Activated CD4-positive, alpha-beta T cell treated with anti-CD3 and anti-CD28 coated beads, Interleukin-2, amount 50 U/mL, for 4 hours (primary cell): ENCODE data around the gene UBL5.
"Not testable (repeated sequence)": the region's sequence is repeated elsewhere in the genome, so short reads cannot be mapped to it uniquely, and the experiment has no call there.

Experiments
- DNase-seq, 2 experiments: peaks; one replicate each; pipeline ENCODE4 v3.0.0-alpha.2; 2020

UBL5 gene

GRCh38 chr19:9827289-9828238 lies at the start of gene UBL5:
TSS of gene UBL5 (plus strand) at chr19:9827918. CDS start at chr19:9828338, 420 bp downstream.
- DNase-seq: peak; percentile 86

- no peak for DNase-seq
Measured at GRCh38 chr19:9782338-9782737, 45.4 kb upstream of the UBL5 start.

GRCh38 chr19:9784163-9784496 lies 43.6 kb upstream of the UBL5 start:
- DNase-seq: not testable (repeated sequence)

- peak; percentile 99 for DNase-seq
Measured at GRCh38 chr19:9785367-9786331, 42.1 kb upstream of the UBL5 start.

GRCh38 chr19:9786342-9786741 lies 41.4 kb upstream of the UBL5 start:
- no peak for DNase-seq

GRCh38 chr19:9786819-9787218 lies 40.9 kb upstream of the UBL5 start:
- no peak for DNase-seq

- not testable (repeated sequence) for DNase-seq
Measured at GRCh38 chr19:9788604-9789003, 39.1 kb upstream of the UBL5 start.

GRCh38 chr19:9789066-9789465 lies 38.7 kb upstream of the UBL5 start:
- DNase-seq: no peak

GRCh38 chr19:9789579-9789978 lies 38.1 kb upstream of the UBL5 start:
- not testable (repeated sequence) for DNase-seq

GRCh38 chr19:9791073-9791367 lies 36.7 kb upstream of the UBL5 start:
- not testable (repeated sequence) for DNase-seq

- DNase-seq: peak; percentile 99
Measured at GRCh38 chr19:9791552-9792205, 36.0 kb upstream of the UBL5 start.

GRCh38 chr19:9792206-9793070 lies 35.3 kb upstream of the UBL5 start:
- peak; percentile 97 for DNase-seq

GRCh38 chr19:9793071-9793591 lies 34.6 kb upstream of the UBL5 start:
- peak; percentile 60 to 64 for DNase-seq

- peak; percentile 83 to 85 for DNase-seq
Measured at GRCh38 chr19:9796113-9796773, 31.5 kb upstream of the UBL5 start.

GRCh38 chr19:9797871-9798270 lies 29.8 kb upstream of the UBL5 start:
- DNase-seq: no peak

GRCh38 chr19:9799162-9799561 lies 28.6 kb upstream of the UBL5 start:
- no peak for DNase-seq

- no peak for DNase-seq
Measured at GRCh38 chr19:9801976-9802375, 25.7 kb upstream of the UBL5 start.

GRCh38 chr19:9806803-9807202 lies 20.9 kb upstream of the UBL5 start:
- no peak for DNase-seq

- DNase-seq: no peak
Measured at GRCh38 chr19:9808855-9809824, 18.6 kb upstream of the UBL5 start.

- no peak for DNase-seq
Measured at GRCh38 chr19:9811139-9811538, 16.6 kb upstream of the UBL5 start.
